Kidney (tissue), 14 donors: ENCODE data around the gene CASP5. TPM values are rescaled to one million over a fixed set of nuclear protein-coding genes. Genes with fewer than 3 reads are reported as not detected.

Experiments used
- DNase-seq, 5 donors: peaks; one replicate each; pipeline ENCODE4 v3.0.0-alpha.2; 2013 to 2020
- FAIRE-seq: peaks from 2 replicates; lab custom pipeline; 2012; peaks lifted over from hg19 to GRCh38; lab: Jason Lieb, UNC
- H3K27ac ChIP-seq, 2 donors: one replicate each; pipeline ENCODE4 v1.7.0; 2013; ENCODE audit warnings: low read depth in 2 of 2, low read length in 2 of 2, inconsistent platforms in 1 of 2
- H3K27me3 ChIP-seq: one replicate; pipeline ENCODE4 v1.7.1; 2013; ENCODE audit warnings: low read length, inconsistent platforms; ENCODE audit not compliant: control insufficient read depth, insufficient read depth
- H3K36me3 ChIP-seq, 3 donors: one replicate each; pipeline versions ENCODE4 v1.7.0 to v1.7.1; 2013; ENCODE audit warnings: low read length in 3 of 3, control low read depth in 1 of 3, inconsistent platforms in 1 of 3; ENCODE audit not compliant: insufficient read depth in 3 of 3, control insufficient read depth in 2 of 3
- H3K4me1 ChIP-seq, 3 donors: one replicate each; pipeline versions ENCODE4 v1.7.0 to v1.7.1; 2013; ENCODE audit warnings: low read length in 3 of 3, inconsistent platforms in 1 of 3, low read depth in 1 of 3; ENCODE audit not compliant: control insufficient read depth in 2 of 3, insufficient read depth in 2 of 3
- H3K4me3 ChIP-seq, 3 donors: one replicate each; pipeline versions ENCODE4 v1.7.0 to v1.8.1; 2013; ENCODE audit warnings: low read length in 3 of 3, control low read depth in 1 of 3, inconsistent platforms in 1 of 3
- H3K9ac ChIP-seq, 3 donors: one replicate each; pipeline versions ENCODE4 v1.7.0 to v1.7.1; 2013; ENCODE audit warnings: low read length in 3 of 3, control low read depth in 1 of 3, inconsistent platforms in 1 of 3
- H3K9me3 ChIP-seq, 3 donors: one replicate each; pipeline versions ENCODE4 v1.7.0 to v1.7.1; 2013; ENCODE audit warnings: low read length in 3 of 3, control low read depth in 1 of 3, inconsistent platforms in 1 of 3; ENCODE audit not compliant: control insufficient read depth in 2 of 3, insufficient read depth in 1 of 3
- intact Hi-C: fragments of 100-400 bp; cut with DNase I; formaldehyde crosslinking; loops from one replicate; pipeline ENCODE4 v1.11.1; 2022
- polyA plus RNA-seq: library from polyadenylated mRNA; stranded (reverse); fragments of 350-450 nt; fragmentation: Illumina TruSeq; extraction: RNeasy Lipid Tissue Mini Kit (QIAGEN cat#74804); gene quantifications from one replicate; pipeline ENCODE4 v1.2.3, GENCODE V29; 2014; ENCODE audit warnings: low read depth, low replicate concordance; ENCODE audit not compliant: insufficient read depth
- total RNA-seq: library from RNA; stranded (reverse); fragmentation: NEBNext Ultra II Directional; extraction: Animal tissue kit (Norgen Biotek cat#: 25700); gene quantifications from one replicate; pipeline ENCODE4 v1.2.1, GENCODE V29; 2021
- TF ChIP-seq, protein P1 (sequence below): IDR thresholded peaks from 3 replicates; pipeline ENCODE4 v1.5.1; 2012; ENCODE audit warnings: mild to moderate bottlenecking, moderate library complexity, borderline replicate concordance; ENCODE audit not compliant: insufficient read depth; ENCODE audit errors: extremely low read depth
- donor health status: control.
- donor health status: control.
- donor health status: control.
- donor health status: control.
- donor health status: control.
- donor health status: DM: yes; HTN: yes; CAD: no.
- donor health status: Normal renal cell carcinoma (clear cell type).

Gene CASP5
- total and polyA plus RNA-seq, 2 donors from 2014 or later: 0.91 TPM; not detected in 1

DNA sequence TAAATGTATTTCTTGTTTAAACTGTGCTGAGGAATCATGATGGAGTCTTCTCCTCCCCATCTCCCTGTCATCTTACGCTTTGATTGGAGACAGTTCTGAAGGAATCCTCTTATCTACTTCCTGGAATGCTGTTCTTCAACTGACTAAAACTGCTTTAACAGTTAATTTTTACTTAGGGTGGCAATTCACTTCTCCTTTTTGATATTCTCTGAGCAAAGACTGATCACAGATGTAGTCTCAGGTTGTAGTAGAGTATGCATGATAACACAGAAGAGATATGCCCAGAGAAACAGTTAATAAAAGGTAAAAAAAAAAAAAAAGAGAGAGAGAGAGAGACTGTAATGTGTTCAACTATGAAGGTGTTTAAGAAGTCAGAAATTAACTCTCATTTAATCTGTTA, 1.4 kb upstream of the CASP5 start:
- H3K9ac ChIP-seq: no peak overlapping the region
- H3K27me3 ChIP-seq: no peaks in the 10 kb centered on the region
- TF ChIP-seq, protein P1, sequence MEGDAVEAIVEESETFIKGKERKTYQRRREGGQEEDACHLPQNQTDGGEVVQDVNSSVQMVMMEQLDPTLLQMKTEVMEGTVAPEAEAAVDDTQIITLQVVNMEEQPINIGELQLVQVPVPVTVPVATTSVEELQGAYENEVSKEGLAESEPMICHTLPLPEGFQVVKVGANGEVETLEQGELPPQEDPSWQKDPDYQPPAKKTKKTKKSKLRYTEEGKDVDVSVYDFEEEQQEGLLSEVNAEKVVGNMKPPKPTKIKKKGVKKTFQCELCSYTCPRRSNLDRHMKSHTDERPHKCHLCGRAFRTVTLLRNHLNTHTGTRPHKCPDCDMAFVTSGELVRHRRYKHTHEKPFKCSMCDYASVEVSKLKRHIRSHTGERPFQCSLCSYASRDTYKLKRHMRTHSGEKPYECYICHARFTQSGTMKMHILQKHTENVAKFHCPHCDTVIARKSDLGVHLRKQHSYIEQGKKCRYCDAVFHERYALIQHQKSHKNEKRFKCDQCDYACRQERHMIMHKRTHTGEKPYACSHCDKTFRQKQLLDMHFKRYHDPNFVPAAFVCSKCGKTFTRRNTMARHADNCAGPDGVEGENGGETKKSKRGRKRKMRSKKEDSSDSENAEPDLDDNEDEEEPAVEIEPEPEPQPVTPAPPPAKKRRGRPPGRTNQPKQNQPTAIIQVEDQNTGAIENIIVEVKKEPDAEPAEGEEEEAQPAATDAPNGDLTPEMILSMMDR: no peak
- no peak for DNase-seq
- no peaks in the 10 kb centered on the region for H3K36me3 ChIP-seq
- H3K4me1 ChIP-seq: no peaks in the 10 kb centered on the region
- no peak overlapping the region for H3K4me3 ChIP-seq
- no peak for FAIRE-seq
- no peak overlapping the region for H3K27ac ChIP-seq
- no peaks in the 10 kb centered on the region for H3K9me3 ChIP-seq
- intact Hi-C loops: no loop called here

DNA sequence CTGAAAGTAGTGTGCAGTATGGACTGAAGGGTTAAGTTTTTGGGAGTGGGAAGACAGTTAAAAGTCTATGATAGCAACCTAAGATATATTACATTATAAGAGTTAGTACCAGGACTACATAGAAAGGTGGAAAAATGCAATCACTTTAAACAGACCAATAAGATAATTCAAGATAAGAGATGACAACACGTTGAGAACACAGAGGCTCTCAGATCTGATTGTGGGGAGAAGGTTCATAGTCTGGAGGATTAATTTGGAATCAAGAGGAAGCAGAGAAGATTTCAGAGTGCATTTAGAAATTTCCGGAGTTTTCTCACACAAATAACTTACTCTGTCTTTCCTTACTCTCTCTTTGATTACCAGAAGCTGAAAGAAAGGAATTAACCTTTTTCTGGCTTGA, 441 bp downstream of the CASP5 start:
- Histone ChIP-seq H3K36me3 (no peaks in the 10 kb centered on the region), H3K27me3 (no peaks in the 10 kb centered on the region), H3K4me1 (no peaks in the 10 kb centered on the region), H3K4me3 (no peak overlapping the region), H3K27ac (no peak overlapping the region), H3K9ac (no peak overlapping the region), H3K9me3 (no peaks in the 10 kb centered on the region)
- intact Hi-C loops: no loop called here
- no peak for FAIRE-seq
- no peak for DNase-seq
- TF ChIP-seq, protein P1: no peak

DNA sequence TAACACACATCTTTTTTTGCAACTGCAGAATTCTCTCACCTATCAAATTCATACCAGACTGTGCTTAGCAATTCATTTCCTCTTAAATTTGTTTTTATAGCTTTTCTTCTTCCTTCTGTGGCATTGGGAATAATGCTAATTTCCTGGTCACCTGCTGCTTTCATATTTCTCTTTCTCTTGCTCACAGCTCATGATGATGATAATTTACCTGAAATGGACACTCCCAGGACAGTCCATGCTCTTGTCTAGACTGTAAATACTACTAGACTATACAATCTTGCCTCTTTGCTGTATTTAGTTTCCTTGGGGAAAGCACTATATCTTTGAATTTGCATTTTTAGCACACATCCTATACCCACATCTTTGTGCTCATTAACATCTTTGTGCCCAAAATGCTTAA, 15.5 kb downstream of the CASP5 start:
- TF ChIP-seq, protein P1: no peak
- H3K27me3 ChIP-seq: no peaks in the 10 kb centered on the region
- no peak overlapping the region for H3K27ac ChIP-seq
- H3K4me1 ChIP-seq: no peaks in the 10 kb centered on the region
- H3K36me3 ChIP-seq: no peaks in the 10 kb centered on the region
- DNase-seq: no peak
- H3K9me3 ChIP-seq: no peaks in the 10 kb centered on the region
- H3K4me3 ChIP-seq: no peak overlapping the region
- H3K9ac ChIP-seq: no peak overlapping the region
- no peak for FAIRE-seq
- intact Hi-C loops: no loop called here

DNA sequence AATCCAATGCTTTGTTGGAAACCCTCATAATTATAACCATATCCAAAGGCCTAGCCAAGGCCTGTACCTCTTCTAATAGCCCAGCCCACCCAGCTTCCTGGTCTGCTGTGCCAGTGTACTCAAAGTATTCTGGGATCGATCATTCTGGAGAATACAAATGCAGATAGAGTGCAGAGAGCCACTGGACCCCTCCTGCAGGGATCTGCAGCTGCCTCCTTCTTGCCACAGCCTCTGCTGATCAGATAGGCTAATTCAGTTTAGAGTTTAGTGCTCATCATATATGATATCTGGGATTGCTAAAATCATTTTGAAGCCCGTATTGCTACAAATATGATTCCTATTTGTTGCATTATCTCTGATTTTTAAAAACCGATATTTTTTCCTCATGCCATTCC, 17.5 kb downstream of the CASP5 start:
- FAIRE-seq (no peak), DNase-seq (no peak)
- TF ChIP-seq, protein P1: no peak
- Histone ChIP-seq H3K9ac (no peak overlapping the region), H3K9me3 (no peaks in the 10 kb centered on the region), H3K4me3 (no peak overlapping the region), H3K36me3 (no peaks in the 10 kb centered on the region), H3K27me3 (no peaks in the 10 kb centered on the region), H3K27ac (no peak overlapping the region), H3K4me1 (no peaks in the 10 kb centered on the region)
- intact Hi-C loops: no loop called here
